ELF-1 (cell line): ENCODE measurements around the gene EBLN2.

ENCODE experiments used
- DNase-seq: peaks from one replicate; pipeline ENCODE4 v3.0.0-alpha.2; 2016; ENCODE audit warnings: low read depth, low spot score

EBLN2 gene

DNA sequence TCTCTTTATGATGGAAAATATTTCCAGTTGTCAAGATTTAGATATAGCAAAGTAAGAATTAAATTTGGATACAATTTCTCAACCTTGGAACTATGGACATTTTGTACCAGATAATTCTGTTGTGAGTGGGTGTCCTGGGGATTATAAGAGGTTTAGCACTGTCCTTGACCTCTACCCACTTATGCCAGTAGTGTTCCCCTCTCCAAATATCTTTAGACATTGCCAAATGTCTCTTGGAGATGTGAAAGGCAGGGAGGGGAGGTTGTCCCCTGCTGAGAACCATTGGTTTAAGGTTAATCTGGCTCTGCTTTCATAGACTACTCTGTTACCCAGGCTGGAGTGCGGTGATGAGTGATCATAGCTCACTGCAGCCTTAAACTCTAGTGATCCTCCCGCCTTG is at the start of gene EBLN2:
Gene EBLN2, plus strand, starts transcription at position 244 of the 400 bp plus-strand sequence. CDS start 423 bp downstream, outside the sequence.
- no peak for DNase-seq

DNA sequence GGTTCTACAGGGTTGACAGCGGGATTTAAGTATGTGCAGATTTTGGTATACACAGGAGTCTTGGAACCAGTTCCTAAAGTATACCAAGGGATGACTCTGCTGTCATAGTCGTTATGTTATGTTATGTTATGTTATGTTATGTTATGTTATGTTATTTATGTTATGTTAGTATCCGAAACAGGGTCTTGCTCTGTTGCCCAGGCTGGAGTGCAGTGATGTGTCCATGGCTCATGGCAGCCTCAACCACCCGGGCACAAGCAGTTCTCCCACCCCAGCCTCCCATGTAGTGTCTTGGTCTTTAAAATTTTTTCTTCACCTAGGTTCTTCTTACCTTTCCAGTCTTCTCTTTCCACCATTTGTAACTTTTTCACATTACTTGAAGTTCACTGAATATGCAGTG is 43.2 kb upstream of the EBLN2 start:
- DNase-seq = no peak

DNA sequence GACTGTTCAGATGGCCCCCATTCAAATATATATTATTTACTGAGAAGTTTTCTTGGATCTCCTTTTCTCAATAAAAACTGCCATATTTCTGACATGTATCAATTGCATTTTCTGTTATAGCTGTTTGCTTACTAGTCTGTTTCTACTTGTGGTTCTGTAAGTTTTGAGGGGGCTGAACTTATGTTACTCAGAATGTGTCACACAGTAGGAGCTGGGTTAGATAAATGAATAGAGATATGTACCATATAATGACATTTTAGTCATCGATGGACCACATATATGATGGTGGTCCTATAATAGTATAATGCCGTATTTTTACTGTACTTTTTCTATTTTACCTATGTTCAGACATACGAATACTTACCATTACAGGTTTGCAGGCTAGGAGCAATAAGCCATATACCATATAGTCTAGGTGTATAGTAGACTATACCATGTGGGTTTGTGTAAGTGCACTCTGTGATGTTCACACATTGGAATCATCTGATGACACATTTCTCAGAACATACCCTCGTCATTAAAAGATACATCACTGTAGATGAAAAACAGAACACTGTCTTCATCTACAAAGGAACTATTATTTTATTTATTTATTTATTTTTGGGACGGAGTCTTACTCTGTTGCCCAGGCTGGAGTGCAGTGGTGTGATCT is 42.5 kb upstream of the EBLN2 start:
- DNase-seq = no peak

DNA sequence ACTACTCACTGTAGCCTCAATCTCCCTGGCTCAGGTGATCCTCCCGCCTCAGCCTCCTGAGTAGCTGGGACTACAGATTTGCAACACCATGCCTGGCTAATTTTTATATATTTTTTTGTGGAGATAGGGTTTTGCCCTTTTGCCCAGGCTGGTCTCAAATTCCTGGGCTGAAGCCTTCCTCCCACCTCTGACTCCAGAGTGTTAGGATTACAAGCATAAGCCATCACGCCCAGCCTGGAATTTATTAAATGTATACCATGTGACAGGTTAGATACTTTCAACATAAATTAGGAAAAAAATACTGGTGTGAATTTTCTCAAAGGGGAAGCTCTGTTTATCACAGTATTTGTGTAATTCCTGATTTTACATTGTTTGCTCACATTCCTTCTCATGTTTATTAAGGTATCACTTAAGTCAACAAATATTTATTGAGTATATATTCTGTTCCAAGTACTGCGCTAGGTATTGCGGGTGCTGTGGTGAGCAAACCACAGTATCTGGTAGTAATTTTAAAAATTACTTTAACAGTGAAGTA is 40.1 kb upstream of the EBLN2 start:
- no peak for DNase-seq

DNA sequence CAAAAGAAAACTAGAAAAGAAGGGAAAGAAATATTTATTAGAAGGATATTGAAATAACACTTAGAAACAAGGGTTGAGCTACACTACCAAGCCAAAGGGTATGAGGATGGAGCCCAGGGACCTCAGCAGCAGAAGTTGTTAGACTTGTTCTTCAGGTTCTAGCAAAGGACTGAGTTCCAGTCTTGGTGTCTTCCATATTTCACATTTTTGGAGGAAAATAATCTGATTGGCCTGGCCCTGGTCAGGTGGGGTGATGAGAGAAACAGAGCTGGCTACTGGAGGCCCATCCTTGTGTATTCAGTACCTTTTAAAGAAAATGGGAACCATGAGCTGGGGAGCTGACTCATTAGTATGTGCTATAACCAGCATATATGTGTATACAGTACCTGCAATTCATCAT is 36.6 kb upstream of the EBLN2 start:
- DNase-seq = peak; percentile 57

DNA sequence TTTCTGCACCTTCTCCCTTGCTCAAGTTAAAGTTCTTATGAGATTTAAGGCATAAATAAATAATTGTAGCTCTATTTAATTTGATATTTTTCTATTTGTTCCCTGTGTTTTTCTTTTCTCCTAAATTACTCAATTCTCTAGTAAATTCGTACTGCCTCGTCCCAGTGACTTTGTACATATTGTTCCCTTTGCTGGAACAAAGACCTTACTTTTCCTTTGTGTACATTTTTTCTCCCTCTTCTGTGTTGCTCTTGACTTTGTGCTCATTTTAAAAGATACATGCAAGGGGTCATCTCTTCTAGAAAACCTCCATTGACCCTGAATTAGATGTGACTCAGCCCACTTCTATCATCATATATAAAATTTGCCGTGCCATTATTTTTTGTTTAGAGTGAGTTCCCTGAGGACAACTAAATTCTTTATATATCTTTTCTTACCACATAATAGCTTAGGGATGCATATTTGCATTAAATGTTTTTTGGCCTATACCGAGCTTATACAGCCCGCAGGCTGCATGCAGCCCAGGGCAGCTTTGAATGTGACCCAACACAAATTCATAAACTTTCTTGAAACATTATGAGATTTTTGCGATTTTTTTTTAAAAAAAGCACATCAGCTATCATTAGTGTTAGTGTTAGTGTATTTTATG is 35.2 kb upstream of the EBLN2 start:
- DNase-seq = no peak

DNA sequence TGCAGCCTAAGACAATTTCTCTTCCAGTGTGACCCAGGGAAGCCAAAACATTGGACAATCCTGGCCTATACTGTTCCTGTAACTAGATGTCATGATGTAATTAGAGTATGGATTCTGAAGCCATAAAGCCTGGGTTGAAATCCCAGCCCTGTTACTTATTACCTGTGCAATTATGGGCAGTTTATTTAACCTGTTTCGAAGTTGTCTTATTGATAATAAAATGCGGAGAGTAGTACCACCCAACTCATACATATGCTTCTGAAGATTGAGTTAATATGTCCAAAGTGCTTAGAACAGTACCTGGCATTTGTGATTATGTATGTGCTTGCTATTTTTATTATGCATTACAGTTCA is 34.7 kb upstream of the EBLN2 start:
- DNase-seq = no peak

DNA sequence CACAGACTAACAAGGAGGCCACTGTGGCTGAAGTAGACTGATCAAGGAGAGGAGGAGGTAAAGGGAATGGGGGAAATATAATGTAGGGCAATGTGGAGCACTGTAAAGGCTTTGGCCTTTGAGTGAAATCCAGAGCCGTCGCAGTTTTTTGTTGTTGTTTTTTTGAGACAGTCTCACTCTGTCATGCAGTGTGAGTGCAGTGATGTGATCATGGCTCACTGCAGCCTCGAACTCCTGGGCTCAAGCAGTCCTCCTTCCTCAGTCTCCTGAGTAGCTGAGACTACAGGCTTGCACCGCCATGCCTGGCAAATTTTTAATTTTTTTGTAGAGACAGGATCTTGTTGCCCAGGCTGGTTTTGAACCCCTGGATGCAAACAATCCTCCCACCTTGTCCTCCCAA is 32.7 kb upstream of the EBLN2 start:
- DNase-seq = no peak

DNA sequence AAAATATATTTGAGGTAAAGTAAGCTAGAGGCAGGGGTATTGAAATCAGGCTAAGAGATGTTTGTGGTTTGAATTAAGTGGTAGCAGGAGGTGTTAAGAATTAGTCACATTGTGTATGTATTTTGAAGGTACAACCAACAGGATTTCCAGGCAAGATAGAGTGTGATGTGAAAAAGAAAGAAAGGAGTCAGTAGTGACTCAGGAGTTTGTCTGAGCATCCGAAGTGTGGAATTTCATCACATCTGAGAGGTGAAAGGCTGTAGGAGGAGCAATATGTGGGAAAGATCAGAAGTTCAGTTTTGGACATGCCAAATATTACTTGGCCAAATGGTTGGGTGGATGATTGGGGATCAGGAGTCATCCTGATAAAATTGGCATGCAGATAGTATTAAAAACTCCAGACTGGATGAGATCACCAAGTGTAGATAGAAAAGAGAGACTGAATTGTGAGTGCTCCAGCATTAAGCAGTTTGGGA is 32.1 kb upstream of the EBLN2 start:
- DNase-seq = no peak

DNA sequence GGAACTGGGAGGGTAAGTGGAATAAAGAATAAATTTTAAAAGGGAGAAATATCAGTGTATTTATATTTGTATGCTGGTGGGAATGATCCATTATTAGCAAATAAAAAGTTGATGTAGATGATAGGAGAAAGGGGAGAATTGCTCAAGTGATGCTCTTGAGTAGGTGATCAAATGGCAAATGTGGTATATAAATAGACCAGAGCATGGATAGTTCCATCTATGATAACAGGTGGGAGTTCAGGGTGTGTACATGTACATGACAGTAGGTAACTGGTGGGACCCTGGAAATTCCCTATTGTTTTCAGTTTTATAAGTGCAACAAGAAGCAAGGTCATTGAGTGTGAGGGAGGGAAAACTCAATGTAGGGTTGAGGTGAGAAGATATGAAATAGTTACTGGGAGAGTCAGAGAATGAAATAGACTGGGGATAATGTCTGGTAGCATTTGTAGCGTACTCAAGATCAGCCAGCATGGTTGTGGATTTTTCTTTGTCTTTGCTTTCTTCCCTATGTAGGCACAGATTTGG is 31.3 kb upstream of the EBLN2 start:
- DNase-seq = no peak

DNA sequence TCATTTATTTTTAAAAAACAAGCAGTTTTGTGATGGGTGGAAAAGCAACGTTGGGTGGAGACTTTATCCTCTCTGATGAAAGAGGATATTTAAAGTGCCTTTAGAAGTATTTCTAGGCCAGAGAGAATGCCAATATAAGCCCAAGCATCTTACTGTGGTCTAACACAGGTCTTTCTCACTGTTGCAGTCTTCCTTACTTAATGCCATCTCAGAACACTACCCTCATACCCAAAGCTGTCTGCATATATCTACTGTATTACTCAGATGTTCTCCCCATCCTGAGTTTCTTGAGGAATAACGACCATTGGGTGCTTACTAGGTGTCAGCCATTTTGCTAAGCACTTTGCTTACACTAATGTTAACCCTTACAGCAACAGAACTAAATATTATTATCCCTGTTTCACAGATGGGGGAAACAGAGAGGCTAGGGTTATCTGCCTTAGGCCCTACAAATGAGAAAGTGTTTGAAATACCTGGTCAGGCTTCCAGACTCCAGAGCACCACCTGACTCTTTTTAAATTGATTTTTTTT is 29.8 kb upstream of the EBLN2 start:
- DNase-seq = no peak

DNA sequence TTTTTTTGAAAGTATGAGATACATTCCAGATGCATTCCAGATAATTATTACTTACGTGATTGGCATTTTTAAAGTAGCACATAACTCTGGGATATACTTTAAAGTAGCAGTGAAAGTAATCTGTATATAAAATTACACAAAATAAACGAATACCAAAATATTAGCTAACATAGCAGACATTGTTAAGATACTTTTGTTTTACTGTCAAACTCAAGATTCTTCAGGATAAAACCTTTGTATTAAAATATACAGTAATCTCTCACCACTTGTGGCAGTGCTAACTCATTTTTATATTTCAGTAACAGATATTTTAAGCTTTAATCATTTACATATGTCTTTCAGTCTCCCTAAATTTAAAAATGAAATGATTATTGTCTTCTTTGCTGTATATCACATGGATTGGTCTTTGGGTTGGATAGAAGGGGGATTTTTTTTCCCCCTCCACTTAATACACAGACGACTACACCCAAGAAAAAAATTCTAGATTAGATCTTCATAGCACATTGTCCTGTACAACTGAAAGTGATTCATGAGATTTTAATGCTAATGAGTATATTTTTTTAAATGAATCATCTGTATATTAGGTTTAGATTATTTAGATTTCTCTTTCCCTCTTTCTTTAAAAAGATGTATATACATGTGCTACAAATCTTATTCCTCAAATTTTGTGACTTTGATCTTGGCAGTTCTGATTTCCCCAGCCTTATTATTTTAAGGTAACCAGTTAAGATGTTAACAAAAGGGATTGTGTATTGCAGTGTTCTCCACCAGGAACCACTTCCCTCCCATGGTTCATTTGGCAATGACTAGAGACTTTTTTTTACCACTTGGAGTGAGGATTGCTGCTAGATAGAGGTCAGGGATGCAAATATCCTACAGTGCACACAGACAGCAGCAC is 24.5 kb upstream of the EBLN2 start:
- no peak for DNase-seq

DNA sequence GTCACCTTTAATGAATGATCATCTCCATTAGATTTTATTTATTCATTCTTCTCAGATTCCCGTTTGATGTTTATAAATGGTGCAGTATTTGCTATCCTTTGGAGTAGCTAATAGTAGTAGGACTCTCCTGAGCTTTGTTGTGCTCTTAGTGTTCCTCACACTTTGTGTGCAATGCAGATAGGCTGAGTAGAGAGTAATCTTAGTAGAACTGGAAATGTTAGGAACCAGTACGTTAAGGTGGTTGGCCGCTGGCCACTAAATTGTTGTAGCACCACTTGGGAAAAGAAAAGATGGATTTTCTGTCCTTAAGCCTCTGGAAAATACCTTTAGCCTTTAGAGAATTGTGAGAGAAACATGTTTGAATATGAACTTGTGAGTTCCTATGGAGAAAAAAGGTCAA is 19.9 kb upstream of the EBLN2 start:
- DNase-seq = no peak

DNA sequence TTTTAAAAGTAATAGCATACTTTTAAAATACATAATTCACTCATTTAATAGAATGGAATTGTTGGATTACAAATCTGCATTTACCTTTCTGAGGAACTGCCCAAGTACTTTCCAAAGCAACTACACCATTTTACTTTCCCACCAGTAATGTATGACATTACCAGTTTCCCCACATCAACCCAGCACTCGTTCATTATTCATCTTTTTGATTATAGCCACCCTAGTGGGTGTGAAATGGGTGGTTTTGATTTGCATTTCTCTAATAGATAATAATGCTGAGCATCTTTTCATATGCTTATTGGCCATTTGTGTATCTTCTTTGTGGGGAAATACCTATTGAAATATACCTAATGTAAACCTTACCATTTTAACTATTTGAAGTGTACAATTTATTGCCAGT is 18.0 kb upstream of the EBLN2 start:
- DNase-seq = no peak

DNA sequence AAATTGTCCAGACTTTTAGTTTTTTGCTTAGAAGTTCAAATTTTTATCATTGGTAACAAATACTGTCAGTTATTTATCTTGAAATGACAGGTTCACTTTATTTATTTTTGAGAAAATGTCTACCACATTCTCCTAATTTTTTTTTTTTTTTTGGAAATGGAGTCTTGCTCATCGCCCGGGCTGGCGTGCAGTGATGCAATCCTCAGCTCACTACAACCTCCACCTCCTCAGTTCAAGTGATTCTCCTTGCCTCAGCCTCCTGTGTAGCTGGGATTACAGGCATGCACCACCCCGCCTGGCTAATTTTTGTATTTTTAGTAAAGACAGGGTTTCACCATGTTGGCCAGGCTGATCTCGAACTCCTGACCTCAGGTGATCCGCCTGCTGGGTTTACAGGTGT is 16.1 kb upstream of the EBLN2 start:
- DNase-seq = no peak

DNA sequence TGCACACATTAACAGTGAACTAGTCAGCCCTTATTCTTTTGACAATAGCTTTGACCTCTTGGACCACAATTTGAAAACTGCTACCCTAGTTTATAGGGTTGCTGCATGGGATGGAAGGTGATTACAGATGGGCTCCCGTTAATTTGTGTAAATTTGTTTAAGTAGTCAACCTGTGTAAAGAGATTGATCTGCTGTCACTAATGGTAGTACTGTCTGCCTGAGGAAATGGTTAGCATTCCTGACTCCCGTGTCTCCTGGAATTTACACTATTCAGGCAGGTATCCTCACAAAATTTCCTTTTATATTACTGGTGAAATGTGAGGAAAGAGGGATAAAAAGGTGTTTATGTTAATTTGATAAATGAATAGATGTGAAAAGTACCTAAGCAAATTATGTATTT is 15.3 kb upstream of the EBLN2 start:
- no peak for DNase-seq

DNA sequence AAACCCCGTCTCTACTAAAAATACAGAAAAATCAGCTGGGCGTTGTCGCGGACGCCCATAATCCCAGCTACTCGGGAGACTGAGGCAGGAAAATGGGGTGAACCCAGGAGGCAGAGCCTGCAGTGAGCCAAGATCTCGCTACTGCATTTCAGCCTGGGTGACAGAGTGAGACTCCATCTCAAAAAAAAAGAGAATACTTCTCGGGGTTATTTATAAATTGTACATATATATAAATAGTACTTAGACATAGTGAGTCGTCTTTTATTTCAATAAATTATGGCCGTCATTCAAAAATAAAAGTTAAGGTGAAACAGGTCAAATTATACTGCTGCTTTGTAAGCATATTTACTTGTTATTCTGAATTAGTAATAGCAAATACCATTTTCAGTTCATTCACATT is 12.1 kb upstream of the EBLN2 start:
- no peak for DNase-seq

DNA sequence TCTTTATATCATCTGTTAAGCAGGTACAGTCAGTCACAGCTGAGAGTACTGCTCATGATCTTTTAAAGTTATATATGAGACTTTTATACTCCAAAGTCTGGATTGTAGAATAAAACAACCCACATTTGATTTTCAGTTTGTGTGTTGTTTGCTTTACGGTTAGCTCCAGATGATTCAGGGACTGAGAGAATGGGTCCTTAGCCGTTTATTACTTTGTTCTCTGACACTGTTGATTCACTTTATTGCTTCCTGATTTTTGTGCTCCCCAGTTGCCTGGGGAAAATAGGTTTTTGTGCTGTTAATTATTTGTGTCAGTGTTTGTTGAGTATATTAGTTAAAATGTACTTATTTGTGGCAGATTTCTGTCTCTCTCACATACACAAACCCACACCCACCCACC is 8.6 kb upstream of the EBLN2 start:
- no peak for DNase-seq

DNA sequence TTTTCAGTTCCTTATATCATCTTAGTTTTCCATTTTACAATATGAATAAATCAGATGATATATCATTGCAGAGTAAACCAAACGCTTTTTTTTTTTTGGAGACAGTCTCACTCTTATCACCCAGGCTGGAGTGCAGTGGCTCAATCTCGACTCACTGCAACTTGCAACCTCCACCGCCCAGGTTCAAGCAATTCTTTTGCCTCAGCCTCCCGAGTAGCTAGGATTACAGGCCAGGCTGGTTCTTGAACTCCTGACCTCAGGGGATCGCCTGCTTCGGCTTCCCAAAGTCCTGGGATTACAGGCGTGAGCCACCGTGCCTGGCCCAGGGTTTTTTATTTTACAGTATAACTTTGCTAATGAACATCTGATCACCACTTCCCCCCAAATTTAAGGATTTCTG is 5.9 kb upstream of the EBLN2 start:
- peak; percentile 49 for DNase-seq

DNA sequence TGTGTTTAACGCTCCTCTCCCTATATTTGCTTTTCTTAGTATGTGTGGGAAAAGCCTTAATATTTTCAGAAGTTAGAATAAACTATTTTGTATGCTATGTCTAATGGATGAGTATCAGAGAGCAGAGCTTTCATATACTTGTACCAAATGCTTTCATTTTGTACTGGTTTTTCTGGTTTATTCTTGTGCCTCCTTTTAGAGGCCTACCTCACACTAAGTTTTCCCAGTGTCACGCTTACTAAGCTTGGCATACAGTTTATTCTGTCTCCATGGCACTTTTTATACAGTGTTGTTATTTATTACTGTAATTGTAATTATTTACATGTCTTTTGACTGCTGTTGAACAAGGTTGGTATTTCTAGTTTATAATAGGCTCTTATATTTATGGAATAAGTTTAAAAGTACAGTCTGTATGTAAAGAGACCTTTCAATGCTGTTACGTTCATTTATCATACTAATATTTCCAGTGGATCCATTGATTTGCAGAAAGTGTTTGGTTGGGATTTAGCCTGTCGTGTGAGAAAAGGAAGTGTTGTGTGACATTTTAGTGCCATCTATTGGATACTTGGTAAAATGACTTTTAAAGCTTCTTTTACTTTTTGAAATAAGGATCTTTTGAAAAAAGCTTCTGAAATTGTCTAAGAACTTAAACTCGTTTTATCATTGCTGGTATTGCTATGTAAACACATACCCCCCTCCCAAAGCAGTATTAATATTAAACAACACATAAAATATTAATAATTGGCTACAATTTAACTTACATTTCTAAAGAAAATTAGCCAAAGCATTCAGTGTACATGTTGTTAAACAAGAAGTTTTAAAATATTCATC is 5.2 kb upstream of the EBLN2 start:
- DNase-seq = no peak

DNA sequence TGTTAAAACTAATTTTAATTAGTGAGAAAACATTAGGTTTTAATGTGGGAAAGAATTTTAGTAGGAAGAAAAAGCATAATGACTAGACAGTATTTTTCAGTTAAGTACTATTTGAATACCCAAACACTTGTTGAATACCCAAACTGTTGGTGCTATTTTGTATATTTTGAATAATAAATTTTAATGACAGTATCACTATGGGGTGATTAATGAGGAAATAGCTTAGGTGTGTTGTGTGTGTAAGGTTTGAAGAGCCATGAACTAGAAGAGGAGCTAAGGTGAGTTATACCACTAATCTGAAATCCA is 4.7 kb upstream of the EBLN2 start:
- DNase-seq = no peak
